DOHH2 (cell line): ENCODE measurements around the gene ITPR3.

Source experiments
- H3F3A ChIP-seq: fragments of 200-600 bp; sonication (generic), shearing (Covaris generic); 2 replicates; pipeline ENCODE4 v1.6.0; 2016; ENCODE audit warnings: antibody characterized with exemption, mild to moderate bottlenecking; ENCODE audit not compliant: control insufficient read depth, insufficient read depth
- H3K27ac ChIP-seq: fragments of 200-600 bp; sonication (generic); 2 replicates; pipeline ENCODE4 v1.5.1; 2014; ENCODE audit warnings: low read depth, mild to moderate bottlenecking, low read length, moderate library complexity
- H3K27me3 ChIP-seq: fragments of 200-600 bp; sonication (generic); 2 replicates; pipeline ENCODE4 v1.6.1; 2014; ENCODE audit warnings: mild to moderate bottlenecking, low read length, mixed read lengths; ENCODE audit not compliant: control insufficient read depth
- H3K36me3 ChIP-seq: fragments of 200-600 bp; sonication (generic); 2 replicates; pipeline ENCODE4 v1.6.1; 2014; ENCODE audit warnings: mild to moderate bottlenecking, low read length, moderate library complexity, mixed read lengths; ENCODE audit not compliant: control insufficient read depth
- H3K4me1 ChIP-seq: fragments of 200-600 bp; sonication (generic); 2 replicates; pipeline ENCODE4 v1.6.1; 2014; ENCODE audit warnings: mild to moderate bottlenecking, low read length, mixed read lengths; ENCODE audit not compliant: control insufficient read depth
- H3K4me2 ChIP-seq: fragments of 200-600 bp; sonication (generic); 2 replicates; pipeline ENCODE4 v1.6.0; 2014; ENCODE audit warnings: mild to moderate bottlenecking, low read length, moderate library complexity
- H3K4me3 ChIP-seq: fragments of 200-600 bp; sonication (generic); 2 replicates; pipeline ENCODE4 v1.5.1; 2014; ENCODE audit warnings: mild to moderate bottlenecking, low read length, mixed read lengths
- H3K79me2 ChIP-seq: fragments of 200-600 bp; sonication (generic); 2 replicates; pipeline ENCODE4 v1.6.1; 2014; ENCODE audit warnings: mild to moderate bottlenecking, low read length, mixed read lengths; ENCODE audit not compliant: control insufficient read depth
- H3K9me2 ChIP-seq: fragments of 200-600 bp; sonication (generic); replicated peaks from 2 replicates; pipeline ENCODE4 v1.6.1; 2014; ENCODE audit warnings: mild to moderate bottlenecking, low read length, mixed read lengths; ENCODE audit not compliant: control insufficient read depth
- H3K9me3 ChIP-seq: fragments of 200-600 bp; sonication (generic); 2 replicates; pipeline ENCODE4 v1.6.1; 2014; ENCODE audit warnings: antibody characterized with exemption, low read length, mixed read lengths; ENCODE audit not compliant: control insufficient read depth, insufficient read depth
- H4K20me1 ChIP-seq: fragments of 200-600 bp; sonication (generic); 2 replicates; pipeline ENCODE4 v1.6.0; 2014; ENCODE audit warnings: low read depth, mild to moderate bottlenecking, antibody characterized with exemption, low read length, moderate library complexity; ENCODE audit not compliant: control insufficient read depth, insufficient read depth
- CTCF ChIP-seq: fragments of 200-600 bp; sonication (generic); IDR thresholded peaks from one replicate; pipeline ENCODE4 v1.5.1; 2014; ENCODE audit warnings: antibody characterized with exemption, mild to moderate bottlenecking, low read depth, low read length; ENCODE audit not compliant: poor library complexity, severe bottlenecking
- EZH2phosphoT487 ChIP-seq: fragments of 200-600 bp; sonication (generic); IDR thresholded peaks from 2 replicates; pipeline ENCODE4 v1.6.1; 2017; ENCODE audit warnings: borderline replicate concordance, mild to moderate bottlenecking, antibody characterized with exemption, low read length, moderate library complexity, mixed read lengths

Gene ITPR3

GRCh38 chr6:33661106-33661838 lies 40.1 kb downstream of the ITPR3 start:
- no peak for TF ChIP-seq EZH2phosphoT487
- TF ChIP-seq CTCF = no peak
- Histone ChIP-seq H4K20me1 (no peaks in the 10 kb centered on the region), H3K4me2 (no peak overlapping the region), H3K9me3 (no peaks in the 10 kb centered on the region), H3K4me1 (no peaks in the 10 kb centered on the region), H3K27me3 (no peaks in the 10 kb centered on the region), H3K9me2 (no peaks in the 10 kb centered on the region), H3K27ac (no peak overlapping the region), H3K36me3 (peaks cover 87% of the 10 kb centered on the region), H3K4me3 (no peak overlapping the region), H3K79me2 (no peaks in the 10 kb centered on the region; the same call in 1 of the 2 replicates), H3F3A (no peaks in the 10 kb centered on the region)

- H3K4me3 ChIP-seq = no peak overlapping the region
- no peaks in the 10 kb centered on the region for H3K79me2 ChIP-seq
- no peaks in the 10 kb centered on the region for H3K9me3 ChIP-seq
- TF ChIP-seq EZH2phosphoT487 (no peak), CTCF (no peak)
- H3K27ac ChIP-seq = no peak overlapping the region
- no peaks in the 10 kb centered on the region for H3F3A ChIP-seq
- no peaks in the 10 kb centered on the region for H3K4me1 ChIP-seq
- no peaks in the 10 kb centered on the region for H3K27me3 ChIP-seq
- H3K4me2 ChIP-seq = no peak overlapping the region
- no peaks in the 10 kb centered on the region for H4K20me1 ChIP-seq
- no peaks in the 10 kb centered on the region for H3K9me2 ChIP-seq
- H3K36me3 ChIP-seq = peaks cover 87% of the 10 kb centered on the region
These were observed 41.2 kb downstream of the ITPR3 start for GRCh38 chr6:33662318-33662717.

GRCh38 chr6:33663028-33663427 lies 41.9 kb downstream of the ITPR3 start:
- no peak overlapping the region for H3K4me2 ChIP-seq
- H3K79me2 ChIP-seq = no peaks in the 10 kb centered on the region
- H3K4me1 ChIP-seq = no peaks in the 10 kb centered on the region
- H3K9me2 ChIP-seq = no peaks in the 10 kb centered on the region
- TF ChIP-seq EZH2phosphoT487 = no peak
- no peak for TF ChIP-seq CTCF
- H3K27ac ChIP-seq = no peak overlapping the region
- no peaks in the 10 kb centered on the region for H3F3A ChIP-seq
- H3K27me3 ChIP-seq = no peaks in the 10 kb centered on the region
- no peaks in the 10 kb centered on the region for H4K20me1 ChIP-seq
- H3K36me3 ChIP-seq = peaks cover 87% of the 10 kb centered on the region
- H3K4me3 ChIP-seq = no peak overlapping the region
- no peaks in the 10 kb centered on the region for H3K9me3 ChIP-seq
